A549 treated with AZD9567 at 1 μM for 4 hours (cell line): Measurements from ENCODE around the gene SEPTIN14. TPM values are rescaled to one million over a fixed set of nuclear protein-coding genes. Genes with fewer than 3 reads are reported as not detected.

Experiments used
- total RNA-seq: library from RNA; stranded (reverse); fragments of 200-300 nt; extraction: Qiagen RNA extraction; gene quantifications from 5 replicates; pipeline ENCODE4 v1.2.3, GENCODE V29; 2022; ENCODE audit not compliant: insufficient read depth

The SEPTIN14 gene
- total RNA-seq = not detected in 5 replicates

DNA sequence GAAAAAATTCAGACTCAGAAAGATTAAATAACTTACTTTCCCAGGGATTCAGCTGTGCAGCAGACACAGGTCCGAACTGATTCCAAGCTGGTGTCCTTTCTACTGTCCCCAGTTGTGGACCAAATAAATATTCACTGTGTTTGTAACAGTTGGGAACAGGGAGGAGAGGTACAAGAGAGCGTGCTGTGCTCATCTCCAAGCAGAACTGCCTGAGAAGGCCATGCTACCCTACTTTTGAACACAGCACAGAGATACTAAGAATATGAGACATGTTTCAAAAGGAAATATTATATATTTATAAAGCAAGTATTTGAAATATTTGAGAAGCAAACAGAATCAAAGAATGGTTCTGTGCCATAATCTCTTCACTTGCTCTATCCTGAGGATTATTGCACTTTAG is at the start of gene SEPTIN14:
Gene SEPTIN14 (minus strand): TSS at position 101 of the 400 bp plus-strand sequence. CDS start 756 bp downstream, outside the sequence.

Other genes starting within 250 kb of the SEPTIN14 start
- gene ZNF713, start 24.7 kb upstream of the SEPTIN14 start, total RNA-seq = 0.62 to 1.3 TPM (median 0.77 TPM) in 5 replicates
- 20.2 to 29.2 TPM (median 27.1 TPM) in 5 replicates for gene MRPS17, start 89.1 kb upstream of the SEPTIN14 start, total RNA-seq
- 42.1 to 54.9 TPM (median 54.6 TPM) in 5 replicates for gene NIPSNAP2, start 101.8 kb upstream of the SEPTIN14 start, total RNA-seq
- gene PSPH, start 188.7 kb upstream of the SEPTIN14 start, total RNA-seq = 22.1 to 30.0 TPM (median 22.2 TPM) in 5 replicates
- gene CCT6A, start 189.0 kb upstream of the SEPTIN14 start, total RNA-seq = 268 to 329 TPM (median 271 TPM) in 5 replicates
- gene SUMF2, start 201.5 kb upstream of the SEPTIN14 start, total RNA-seq = 110 to 140 TPM (median 113 TPM) in 5 replicates
- 0.61 to 0.99 TPM (median 0.80 TPM) in 4 of 5 replicates, not detected in the other for gene PHKG1, start 230.2 kb upstream of the SEPTIN14 start, total RNA-seq
- gene CHCHD2, start 243.7 kb upstream of the SEPTIN14 start, total RNA-seq = 632 to 755 TPM (median 702 TPM) in 5 replicates